Measurements from ENCODE around the gene PCMT1.
"Not testable (repeated sequence)": the region's sequence is repeated elsewhere in the genome, so short reads cannot be mapped to it uniquely, and the experiment has no call there.

Gene PCMT1

GRCh38 chr6:149852180-149852579 is 102.6 kb downstream of the PCMT1 start:
- no peak for FAIRE-seq
- DNase-seq (ENCODE audit: insufficient read length, low spot score): no peak

- FAIRE-seq (no peak), DNase-seq (ENCODE audit: insufficient read length, low spot score) (no peak)
These were observed 103.3 kb downstream of the PCMT1 start for GRCh38 chr6:149852881-149853280.

GRCh38 chr6:149854017-149854416 is 104.5 kb downstream of the PCMT1 start:
- DNase-seq (ENCODE audit: insufficient read length, low spot score); FAIRE-seq: not testable (repeated sequence)

GRCh38 chr6:149854532-149854931 is 105.0 kb downstream of the PCMT1 start:
- no peak for DNase-seq (ENCODE audit: insufficient read length, low spot score)

GRCh38 chr6:149855040-149855654 is 105.6 kb downstream of the PCMT1 start:
- no peak for FAIRE-seq
- DNase-seq (ENCODE audit: insufficient read length, low spot score): no peak

More at GRCh38 chr6:149854532-149854931, 105.0 kb downstream of the PCMT1 start:
- FAIRE-seq: no peak

DNA sequence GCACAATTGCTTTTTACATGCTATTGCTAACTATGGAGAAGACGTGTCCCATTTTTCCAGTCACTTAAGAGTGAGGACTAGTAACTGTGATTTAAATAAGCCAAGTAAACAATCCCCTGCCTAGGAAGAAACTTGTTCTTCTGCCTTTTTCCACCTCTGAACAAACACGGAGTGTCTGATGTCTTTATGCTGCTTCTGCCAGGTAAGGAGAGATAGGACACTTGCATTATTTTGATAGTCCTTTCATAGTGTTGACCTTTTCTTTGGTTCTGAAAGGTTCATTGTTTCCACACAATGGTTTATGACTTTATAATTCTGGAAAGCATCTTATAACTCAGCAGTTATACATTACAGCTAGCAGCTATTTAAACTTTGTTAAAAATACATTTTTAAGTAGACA is 106.2 kb downstream of the PCMT1 start:
- no peak for DNase-seq (ENCODE audit: insufficient read length, low spot score)
- no peak for FAIRE-seq

DNA sequence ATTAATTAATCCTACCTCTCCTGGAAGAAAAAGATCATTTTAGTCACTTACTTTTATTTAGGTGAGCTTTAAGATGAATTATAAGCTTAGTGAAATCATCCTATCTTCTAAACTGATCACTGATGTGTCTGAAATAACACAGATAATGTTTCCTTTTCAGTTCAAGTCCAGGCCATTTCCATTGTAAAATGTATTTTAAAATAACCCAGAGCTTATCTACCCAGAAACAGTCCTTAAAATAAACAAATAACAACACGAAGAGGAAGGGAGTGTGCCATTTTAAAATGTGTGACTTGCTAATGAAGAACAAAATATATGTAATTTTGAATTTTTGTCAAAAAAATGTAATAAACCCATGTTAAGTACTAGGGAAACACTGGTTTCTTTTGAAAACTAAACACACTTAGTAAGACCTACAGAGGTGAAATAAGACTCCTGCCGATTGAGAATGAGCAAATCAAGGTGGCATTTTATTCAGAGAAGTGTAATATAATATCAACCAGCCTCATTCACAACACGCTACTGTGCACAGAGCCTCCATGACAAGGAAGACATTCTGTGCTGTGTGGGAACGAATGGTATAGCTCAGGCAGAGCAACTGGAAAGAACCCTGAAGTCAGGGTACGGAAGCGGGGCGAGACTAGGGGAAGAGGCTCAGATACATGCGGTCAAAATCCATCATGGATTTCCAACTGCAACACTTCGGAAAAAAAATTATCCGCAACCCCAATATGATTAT is 106.9 kb downstream of the PCMT1 start:
- no peak for DNase-seq (ENCODE audit: insufficient read length, low spot score)
- no peak for FAIRE-seq

- DNase-seq (ENCODE audit: insufficient read length, low spot score) (no peak), FAIRE-seq (no peak)
These were observed 108.0 kb downstream of the PCMT1 start for GRCh38 chr6:149857541-149857940.

DNA sequence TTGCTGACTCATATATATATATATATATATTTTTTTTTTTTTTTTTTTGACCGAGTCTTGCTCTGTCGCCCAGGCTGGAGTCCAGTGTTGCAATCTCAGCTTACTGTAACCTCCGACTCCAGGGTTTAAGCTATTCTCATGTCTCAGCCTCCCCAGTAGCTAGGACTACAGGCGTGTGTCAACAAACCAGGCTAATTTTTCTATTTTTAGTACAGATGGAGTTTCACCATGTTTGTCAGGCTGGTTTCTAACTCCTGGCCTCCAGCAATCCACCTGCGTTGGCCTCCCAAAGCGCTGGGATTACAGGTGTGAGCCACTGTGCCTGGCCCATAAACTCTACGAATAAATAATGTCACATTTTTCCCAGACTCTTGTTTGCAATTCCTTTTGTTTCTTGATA is 109.8 kb downstream of the PCMT1 start:
- DNase-seq (ENCODE audit: insufficient read length, low spot score) (no peak), FAIRE-seq (no peak)

GRCh38 chr6:149859938-149860337 is 110.4 kb downstream of the PCMT1 start:
- DNase-seq (ENCODE audit: insufficient read length, low spot score) (no peak), FAIRE-seq (no peak)

DNA sequence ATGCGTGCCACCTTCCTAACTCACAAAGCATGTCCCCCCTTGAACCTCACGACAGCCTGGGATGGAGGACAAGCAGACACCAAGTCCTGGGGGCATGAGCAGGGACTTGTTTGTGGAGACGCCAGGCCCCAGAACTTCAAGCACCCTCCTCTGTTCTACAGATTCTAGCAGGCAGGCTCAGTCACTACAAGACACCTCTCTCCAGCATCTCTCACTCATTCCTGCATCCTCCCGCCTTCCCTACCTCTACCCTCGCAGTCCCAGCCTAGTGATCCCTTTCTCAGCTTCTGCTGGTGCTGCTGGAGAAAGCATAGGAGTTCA is 110.9 kb downstream of the PCMT1 start:
- FAIRE-seq: no peak
- DNase-seq (ENCODE audit: insufficient read length, low spot score): no peak
